D721Med (cell line): Measurements from ENCODE around the gene RNF145.

Experiments
- DNase-seq: peaks from one replicate; pipeline ENCODE4 v3.0.0; 2011; ENCODE audit warnings: low spot score; ENCODE audit not compliant: insufficient read length
- FAIRE-seq: peaks from 2 replicates; lab custom pipeline; 2011; peaks lifted over from hg19 to GRCh38; lab: Jason Lieb, UNC
- TF ChIP-seq, protein P1 (sequence below): IDR thresholded peaks from 2 replicates; pipeline ENCODE4 v1.5.1; 2012; ENCODE audit warnings: mild to moderate bottlenecking, control low read depth; ENCODE audit not compliant: insufficient read depth; ENCODE audit errors: missing control alignments

Gene RNF145

DNA sequence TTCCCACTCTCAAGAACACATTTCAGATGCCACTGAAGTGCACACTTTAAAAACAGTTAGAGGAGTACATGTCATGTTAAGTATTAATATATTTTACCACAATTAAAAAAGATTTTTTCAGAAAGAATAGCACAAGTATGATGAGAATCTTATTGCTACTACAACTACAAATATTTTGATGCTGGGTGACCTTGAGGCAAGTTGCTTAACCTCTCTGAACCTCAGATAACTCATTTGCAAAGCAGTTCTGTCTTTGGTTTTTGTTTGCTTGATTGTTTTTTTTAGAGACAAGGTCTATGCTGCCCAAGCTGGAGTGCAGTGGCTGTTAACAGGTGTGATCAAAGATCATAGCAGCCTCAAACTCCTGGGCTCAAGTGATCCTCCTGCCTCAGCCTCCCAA is 95.9 kb downstream of the RNF145 start:
- DNase-seq (no peak), FAIRE-seq (no peak)
- TF ChIP-seq, protein P1, sequence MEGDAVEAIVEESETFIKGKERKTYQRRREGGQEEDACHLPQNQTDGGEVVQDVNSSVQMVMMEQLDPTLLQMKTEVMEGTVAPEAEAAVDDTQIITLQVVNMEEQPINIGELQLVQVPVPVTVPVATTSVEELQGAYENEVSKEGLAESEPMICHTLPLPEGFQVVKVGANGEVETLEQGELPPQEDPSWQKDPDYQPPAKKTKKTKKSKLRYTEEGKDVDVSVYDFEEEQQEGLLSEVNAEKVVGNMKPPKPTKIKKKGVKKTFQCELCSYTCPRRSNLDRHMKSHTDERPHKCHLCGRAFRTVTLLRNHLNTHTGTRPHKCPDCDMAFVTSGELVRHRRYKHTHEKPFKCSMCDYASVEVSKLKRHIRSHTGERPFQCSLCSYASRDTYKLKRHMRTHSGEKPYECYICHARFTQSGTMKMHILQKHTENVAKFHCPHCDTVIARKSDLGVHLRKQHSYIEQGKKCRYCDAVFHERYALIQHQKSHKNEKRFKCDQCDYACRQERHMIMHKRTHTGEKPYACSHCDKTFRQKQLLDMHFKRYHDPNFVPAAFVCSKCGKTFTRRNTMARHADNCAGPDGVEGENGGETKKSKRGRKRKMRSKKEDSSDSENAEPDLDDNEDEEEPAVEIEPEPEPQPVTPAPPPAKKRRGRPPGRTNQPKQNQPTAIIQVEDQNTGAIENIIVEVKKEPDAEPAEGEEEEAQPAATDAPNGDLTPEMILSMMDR = no peak

DNA sequence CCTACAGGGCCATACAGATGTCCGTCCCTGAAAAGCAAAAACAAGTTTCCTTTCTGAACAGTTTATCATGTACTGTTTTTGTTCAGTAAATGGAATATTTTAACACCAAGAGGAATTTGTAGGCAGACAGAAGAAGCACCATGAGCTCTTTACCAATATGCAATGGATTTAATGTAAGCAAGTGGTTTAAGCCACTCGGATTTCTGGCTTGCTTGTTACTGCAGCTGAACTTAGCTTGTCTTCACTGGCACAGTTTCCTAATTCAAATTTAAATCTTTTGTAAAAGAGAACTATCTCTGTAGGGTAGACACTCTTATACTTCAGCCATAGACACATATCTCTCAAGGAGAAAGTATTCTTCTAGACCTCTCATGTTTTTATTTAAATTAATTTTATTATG is 96.9 kb downstream of the RNF145 start:
- no peak for FAIRE-seq
- TF ChIP-seq, protein P1 = no peak
- DNase-seq = no peak
